ENCODE measurements around the gene APOB.

DNA sequence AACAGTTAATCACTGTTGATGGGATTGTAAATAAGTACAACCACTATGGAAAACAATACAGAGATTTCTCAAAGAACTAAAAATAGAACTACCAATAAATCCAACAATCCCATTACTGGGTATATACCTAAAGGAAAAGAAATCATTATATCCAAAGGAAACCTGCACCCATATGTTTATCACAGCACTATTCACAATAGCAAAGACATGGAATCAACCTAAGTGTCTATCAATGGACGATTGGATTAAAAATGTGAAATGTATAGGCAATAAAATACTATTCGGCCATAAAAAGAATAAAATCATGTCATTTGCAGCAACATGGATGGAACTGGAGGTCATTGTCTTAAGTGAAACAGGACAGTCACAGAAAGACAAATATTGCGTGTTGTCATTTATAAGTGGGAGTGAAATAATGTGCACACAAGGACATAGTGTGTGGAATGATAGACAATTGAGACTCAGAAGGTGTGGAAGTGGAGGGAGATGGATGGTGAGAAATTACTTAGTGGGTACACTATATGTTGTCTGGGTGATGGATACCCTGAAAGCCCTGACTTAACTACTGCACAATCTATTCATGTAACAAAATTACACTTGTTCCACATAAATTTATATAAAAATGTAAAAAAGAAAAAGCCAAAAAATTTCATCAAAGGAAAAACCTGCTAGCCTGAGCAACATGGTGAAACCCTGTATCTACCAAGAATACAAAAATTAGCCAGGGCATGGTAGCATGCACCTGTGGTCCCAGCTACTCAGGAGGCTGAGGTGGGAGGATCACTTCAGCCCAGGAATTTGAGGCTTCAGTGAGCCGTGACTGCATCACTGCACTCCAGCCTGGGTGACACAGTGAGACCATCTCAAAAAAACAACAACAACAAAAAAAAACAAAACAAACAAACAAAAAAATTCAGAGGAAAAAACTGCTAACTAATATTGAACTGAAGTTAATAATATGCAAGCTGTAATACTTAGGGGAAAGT lies 12.6 kb downstream of the APOB start:
- TF ChIP-seq, protein P1, sequence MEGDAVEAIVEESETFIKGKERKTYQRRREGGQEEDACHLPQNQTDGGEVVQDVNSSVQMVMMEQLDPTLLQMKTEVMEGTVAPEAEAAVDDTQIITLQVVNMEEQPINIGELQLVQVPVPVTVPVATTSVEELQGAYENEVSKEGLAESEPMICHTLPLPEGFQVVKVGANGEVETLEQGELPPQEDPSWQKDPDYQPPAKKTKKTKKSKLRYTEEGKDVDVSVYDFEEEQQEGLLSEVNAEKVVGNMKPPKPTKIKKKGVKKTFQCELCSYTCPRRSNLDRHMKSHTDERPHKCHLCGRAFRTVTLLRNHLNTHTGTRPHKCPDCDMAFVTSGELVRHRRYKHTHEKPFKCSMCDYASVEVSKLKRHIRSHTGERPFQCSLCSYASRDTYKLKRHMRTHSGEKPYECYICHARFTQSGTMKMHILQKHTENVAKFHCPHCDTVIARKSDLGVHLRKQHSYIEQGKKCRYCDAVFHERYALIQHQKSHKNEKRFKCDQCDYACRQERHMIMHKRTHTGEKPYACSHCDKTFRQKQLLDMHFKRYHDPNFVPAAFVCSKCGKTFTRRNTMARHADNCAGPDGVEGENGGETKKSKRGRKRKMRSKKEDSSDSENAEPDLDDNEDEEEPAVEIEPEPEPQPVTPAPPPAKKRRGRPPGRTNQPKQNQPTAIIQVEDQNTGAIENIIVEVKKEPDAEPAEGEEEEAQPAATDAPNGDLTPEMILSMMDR (IDR thresholded peaks at IDR 0.05) = no peak
- TF ChIP-seq POLR2A (IDR thresholded peaks at IDR 0.05) = no peak
